ENCODE results near the gene ANKRD44. TPM values are rescaled to one million over a fixed set of nuclear protein-coding genes. Genes with fewer than 3 reads are reported as not detected.

The ANKRD44 gene
- total RNA-seq, 1 donor from 2014 or later: 14.2 TPM

DNA sequence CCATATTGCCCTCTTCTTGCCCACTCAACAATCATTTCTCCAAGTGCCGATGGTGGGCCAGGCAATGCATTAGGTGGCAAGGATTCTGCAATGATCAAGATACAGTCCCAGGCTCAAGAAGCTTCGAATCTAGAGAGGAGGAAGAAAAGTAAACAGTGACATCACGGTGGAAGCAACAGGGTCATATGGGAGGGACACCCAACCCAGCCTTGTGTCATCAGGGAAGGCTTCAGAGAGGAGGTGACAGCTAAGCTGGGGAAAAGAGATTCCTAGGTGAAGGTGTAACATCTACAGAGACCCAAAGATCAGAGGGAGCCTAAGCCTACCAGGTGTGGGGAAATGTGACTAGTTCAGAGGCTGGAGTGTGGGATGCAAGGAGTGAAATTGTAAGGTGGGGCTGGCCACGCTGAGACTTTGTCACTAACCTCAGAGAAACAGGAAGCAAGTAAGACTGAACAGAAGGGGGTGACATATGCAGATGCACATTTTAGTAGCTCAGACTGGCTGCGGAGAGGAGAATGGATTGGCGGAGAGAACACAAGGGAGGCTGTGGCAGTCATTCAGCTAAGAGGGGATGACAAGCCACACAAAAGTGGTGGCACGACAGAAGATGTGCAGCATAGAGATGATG is 104.9 kb downstream of the ANKRD44 start:
- DNase-seq (ENCODE audit: extremely low spot score, unreplicated experiment): no peak
- Mint-ChIP-seq H3K9me3 (no peaks in the 10 kb centered on the region), H3K27me3 (no peaks in the 10 kb centered on the region), H3K27ac (no peak overlapping the region), H3K36me3 (no peaks in the 10 kb centered on the region), H3K4me3 (no peak overlapping the region), H3K4me1 (ENCODE audit: unreplicated experiment) (peaks cover 22% of the 10 kb centered on the region)
- TF ChIP-seq, protein P1, sequence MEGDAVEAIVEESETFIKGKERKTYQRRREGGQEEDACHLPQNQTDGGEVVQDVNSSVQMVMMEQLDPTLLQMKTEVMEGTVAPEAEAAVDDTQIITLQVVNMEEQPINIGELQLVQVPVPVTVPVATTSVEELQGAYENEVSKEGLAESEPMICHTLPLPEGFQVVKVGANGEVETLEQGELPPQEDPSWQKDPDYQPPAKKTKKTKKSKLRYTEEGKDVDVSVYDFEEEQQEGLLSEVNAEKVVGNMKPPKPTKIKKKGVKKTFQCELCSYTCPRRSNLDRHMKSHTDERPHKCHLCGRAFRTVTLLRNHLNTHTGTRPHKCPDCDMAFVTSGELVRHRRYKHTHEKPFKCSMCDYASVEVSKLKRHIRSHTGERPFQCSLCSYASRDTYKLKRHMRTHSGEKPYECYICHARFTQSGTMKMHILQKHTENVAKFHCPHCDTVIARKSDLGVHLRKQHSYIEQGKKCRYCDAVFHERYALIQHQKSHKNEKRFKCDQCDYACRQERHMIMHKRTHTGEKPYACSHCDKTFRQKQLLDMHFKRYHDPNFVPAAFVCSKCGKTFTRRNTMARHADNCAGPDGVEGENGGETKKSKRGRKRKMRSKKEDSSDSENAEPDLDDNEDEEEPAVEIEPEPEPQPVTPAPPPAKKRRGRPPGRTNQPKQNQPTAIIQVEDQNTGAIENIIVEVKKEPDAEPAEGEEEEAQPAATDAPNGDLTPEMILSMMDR (conservative IDR thresholded peaks at IDR 0.05): no peak

DNA sequence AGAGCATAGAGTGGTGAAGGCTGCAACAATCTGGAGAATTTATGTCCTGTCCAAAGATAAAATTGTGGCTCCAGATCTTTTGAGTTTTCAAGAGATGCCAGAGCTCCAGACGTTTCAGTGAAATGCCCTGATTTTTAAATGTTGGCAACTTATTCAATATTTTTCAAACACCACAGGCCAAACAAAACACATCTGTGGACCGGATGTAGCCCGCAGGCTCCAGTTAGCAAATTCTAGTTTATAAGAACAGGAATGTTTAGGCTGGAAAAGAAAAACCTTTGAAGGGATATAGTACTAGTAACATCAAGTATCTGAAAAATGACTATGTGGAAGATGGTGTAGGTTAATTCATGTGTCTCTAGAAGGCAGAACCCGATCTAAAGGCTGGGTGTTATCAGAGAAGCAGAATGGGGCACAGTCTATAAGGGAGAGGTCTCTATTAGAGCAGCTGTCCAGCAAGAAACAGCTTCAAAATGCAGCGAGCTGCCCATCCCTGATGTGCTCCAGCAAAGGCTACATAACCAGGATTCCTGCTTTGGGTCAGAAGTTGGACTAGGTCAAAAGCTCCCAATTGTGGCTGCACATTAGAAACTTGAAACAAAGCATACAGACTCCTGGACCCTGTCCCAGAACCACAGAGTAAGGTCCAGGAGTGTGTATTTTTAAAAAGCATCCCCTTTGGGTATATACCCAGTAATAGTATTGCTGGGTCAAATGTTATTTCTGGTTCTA is 105.9 kb downstream of the ANKRD44 start:
- H3K9me3 Mint-ChIP-seq: no peaks in the 10 kb centered on the region
- H3K27ac Mint-ChIP-seq: no peak overlapping the region
- no peaks in the 10 kb centered on the region for H3K27me3 Mint-ChIP-seq
- H3K36me3 Mint-ChIP-seq: no peaks in the 10 kb centered on the region
- TF ChIP-seq, protein P1 (conservative IDR thresholded peaks at IDR 0.05): no peak
- H3K4me3 Mint-ChIP-seq: no peak overlapping the region
- no peak for DNase-seq (ENCODE audit: extremely low spot score, unreplicated experiment)
- H3K4me1 Mint-ChIP-seq (ENCODE audit: unreplicated experiment): peaks cover 27% of the 10 kb centered on the region

DNA sequence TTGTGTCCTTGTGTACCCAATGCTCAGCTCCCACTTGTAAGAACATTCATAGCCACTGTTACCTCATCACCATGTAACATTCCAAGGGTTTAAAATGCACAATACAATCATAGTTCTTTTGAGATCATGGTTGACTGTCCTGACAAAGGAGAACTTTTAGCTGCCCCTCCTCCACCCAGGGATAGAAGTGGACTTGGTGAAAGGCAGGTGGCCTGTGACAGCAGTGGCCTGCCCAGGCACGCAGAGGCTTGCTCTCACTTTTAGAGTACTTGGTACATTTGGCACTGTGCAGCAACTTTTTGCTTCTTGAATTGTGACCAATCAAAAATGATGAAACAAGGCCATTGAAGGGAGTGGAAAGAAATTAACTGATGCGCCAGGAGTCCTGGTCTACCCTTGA is 108.7 kb downstream of the ANKRD44 start:
- Mint-ChIP-seq H3K4me1 (ENCODE audit: unreplicated experiment) (peaks cover 15% of the 10 kb centered on the region), H3K4me3 (no peak overlapping the region), H3K36me3 (no peaks in the 10 kb centered on the region), H3K27me3 (no peaks in the 10 kb centered on the region), H3K9me3 (no peaks in the 10 kb centered on the region), H3K27ac (no peak overlapping the region)
- TF ChIP-seq, protein P1 (conservative IDR thresholded peaks at IDR 0.05): no peak
- no peak for DNase-seq (ENCODE audit: extremely low spot score, unreplicated experiment)

DNA sequence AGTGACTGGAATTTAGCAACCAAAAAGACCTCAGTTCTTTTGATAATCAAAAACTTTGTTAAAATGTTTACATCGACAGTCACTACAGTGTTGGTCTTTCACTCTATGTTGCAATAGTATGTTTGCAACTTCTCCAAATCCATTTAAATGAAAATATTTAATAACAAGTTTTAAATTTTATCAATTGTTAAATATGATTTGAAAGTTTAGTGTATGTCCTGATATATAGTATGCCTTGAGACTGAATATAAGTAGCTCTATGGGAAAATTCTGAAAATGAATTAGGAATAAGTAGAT is 109.9 kb downstream of the ANKRD44 start:
- no peak for DNase-seq (ENCODE audit: extremely low spot score, unreplicated experiment)
- Mint-ChIP-seq H3K27me3 (no peaks in the 10 kb centered on the region), H3K4me1 (ENCODE audit: unreplicated experiment) (peaks cover 15% of the 10 kb centered on the region), H3K27ac (no peak overlapping the region), H3K36me3 (no peaks in the 10 kb centered on the region), H3K9me3 (no peaks in the 10 kb centered on the region), H3K4me3 (no peak overlapping the region)
- TF ChIP-seq, protein P1 (conservative IDR thresholded peaks at IDR 0.05): no peak

DNA sequence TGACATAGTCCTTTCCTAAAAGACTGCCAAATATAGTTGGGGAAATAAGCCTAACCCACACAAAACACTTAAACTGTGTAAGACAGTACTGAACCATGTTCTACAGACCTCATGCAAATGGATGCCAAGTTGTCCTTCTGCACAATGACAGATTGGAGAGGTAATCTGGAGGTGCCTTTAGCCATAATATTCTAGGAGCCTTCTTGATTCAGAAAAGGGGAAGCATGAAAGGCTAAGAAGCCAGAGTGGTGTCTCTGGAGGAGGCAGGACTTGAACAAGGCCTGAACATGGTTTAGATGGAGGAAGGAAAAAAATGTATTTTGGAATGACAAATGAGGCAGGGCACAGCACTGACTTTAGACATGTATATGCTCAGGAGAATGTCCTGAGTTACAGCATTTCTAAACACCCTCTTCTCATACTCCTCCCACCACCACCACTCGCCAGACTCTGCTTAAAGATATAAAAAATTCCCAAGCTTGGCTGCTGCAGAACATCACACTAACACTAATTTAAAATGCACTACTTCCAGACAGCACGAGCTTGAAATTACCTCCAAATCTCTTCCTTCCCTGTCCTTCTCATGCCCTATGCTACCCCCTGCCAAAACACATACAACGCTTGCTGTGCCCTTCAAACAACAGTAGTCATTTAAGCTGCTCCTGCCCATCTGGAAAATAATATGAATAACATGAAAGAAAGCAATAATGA is 110.4 kb downstream of the ANKRD44 start:
- no peak overlapping the region for H3K4me3 Mint-ChIP-seq
- no peaks in the 10 kb centered on the region for H3K27me3 Mint-ChIP-seq
- no peak for DNase-seq (ENCODE audit: extremely low spot score, unreplicated experiment)
- H3K4me1 Mint-ChIP-seq (ENCODE audit: unreplicated experiment): peaks cover 15% of the 10 kb centered on the region
- no peak overlapping the region for H3K27ac Mint-ChIP-seq
- TF ChIP-seq, protein P1 (conservative IDR thresholded peaks at IDR 0.05): no peak
- no peaks in the 10 kb centered on the region for H3K9me3 Mint-ChIP-seq
- no peaks in the 10 kb centered on the region for H3K36me3 Mint-ChIP-seq
